ENCODE data around the gene SLC34A1.

The SLC34A1 gene

GRCh38 chr5:177446200-177447065, 62.2 kb downstream of the SLC34A1 start, which contains the start of gene PRR7:
Gene PRR7 (plus strand): TSS chr5:177446814. CDS start chr5:177455068, 8,254 bp downstream.
- DNase-seq (ENCODE audit: low read depth) = no peak

- DNase-seq (ENCODE audit: low read depth) = no peak
These were observed 62.9 kb downstream of the SLC34A1 start for GRCh38 chr5:177447066-177447610.

DNA sequence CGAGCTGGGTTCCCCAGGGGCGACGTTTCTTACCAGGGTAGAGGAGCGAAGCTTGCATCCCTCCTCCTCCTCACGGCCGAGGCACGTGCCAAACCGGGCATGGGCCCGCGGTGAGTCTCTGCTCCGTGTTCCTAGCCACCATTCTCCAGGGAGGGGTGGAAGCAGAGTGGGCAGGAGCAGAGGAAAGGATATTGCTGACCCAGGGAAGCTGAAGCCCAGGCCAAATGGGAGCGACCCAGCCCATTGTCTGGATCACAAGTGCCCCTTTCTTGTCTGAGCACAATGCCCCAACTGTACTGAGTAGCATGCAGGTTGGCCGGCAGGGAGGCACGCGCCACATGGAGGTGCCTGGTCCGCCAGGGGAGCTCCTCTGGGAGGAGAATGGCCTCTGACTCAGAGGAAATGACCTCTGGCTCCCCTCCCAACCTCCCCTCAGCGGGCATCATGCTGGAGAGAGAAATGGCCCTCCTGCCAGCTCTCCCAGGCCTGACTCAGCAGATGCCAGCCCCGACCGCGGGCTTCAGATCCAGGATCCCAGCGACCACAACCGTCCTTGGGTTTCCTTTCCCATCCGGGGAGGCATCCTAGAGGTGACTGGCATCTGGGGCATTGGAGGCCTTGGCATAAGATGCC, 63.5 kb downstream of the SLC34A1 start:
- DNase-seq (ENCODE audit: low read depth) = no peak

All from GM04504 (cell line).